Stimulated activated memory B cell treated with anti-CD40 and anti-IgM and Interleukin-4, amounts not matched to agents 10 μg/mL and 1 μg/mL and 100 μg/mL, for 72 hours (primary cell): ENCODE data around the gene AGR3.

Experiments
- ATAC-seq: fragments of 150-1000 bp; cut with Tn5 transposase; 2 replicates; pipeline ENCODE4 v1.10.0; 2021
- H3K27ac Mint-ChIP-seq: one replicate; pipeline ENCODE4 v1.8.0; 2022; ENCODE audit warnings: mild to moderate bottlenecking, mixed read lengths
- H3K27me3 Mint-ChIP-seq: one replicate; pipeline ENCODE4 v1.8.0; 2022; ENCODE audit warnings: mixed read lengths
- H3K36me3 Mint-ChIP-seq: one replicate; pipeline ENCODE4 v1.8.0; 2022; ENCODE audit warnings: mixed read lengths
- H3K4me1 Mint-ChIP-seq: one replicate; pipeline ENCODE4 v1.8.0; 2022; ENCODE audit warnings: mixed read lengths
- H3K4me3 Mint-ChIP-seq: one replicate; pipeline ENCODE4 v1.8.0; 2022; ENCODE audit warnings: mild to moderate bottlenecking, moderate library complexity, mixed read lengths
- H3K9me3 Mint-ChIP-seq: one replicate; pipeline ENCODE4 v1.8.0; 2022; ENCODE audit warnings: mixed read lengths

The AGR3 gene

DNA sequence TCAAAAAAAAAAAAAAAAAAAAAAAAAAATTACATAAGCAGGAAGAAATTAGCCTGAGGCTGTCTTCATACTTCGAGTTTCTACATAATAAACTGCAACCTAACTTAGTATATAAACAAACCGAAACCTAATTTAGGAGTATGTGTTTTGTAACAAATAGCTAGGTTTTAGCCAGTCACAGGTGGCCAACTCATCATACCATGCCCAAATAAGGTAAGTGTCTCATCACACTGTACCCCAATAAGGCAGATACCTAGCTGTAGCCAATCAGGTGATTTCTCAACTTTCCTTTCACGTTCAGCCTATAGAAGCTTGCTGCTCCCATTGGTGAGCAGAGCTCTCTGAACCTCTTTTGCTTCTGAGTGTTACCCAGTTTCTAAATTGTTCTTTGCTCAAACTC lies 63.1 kb downstream of the AGR3 start:
- no peaks in the 10 kb centered on the region for H3K27me3 Mint-ChIP-seq
- H3K4me1 Mint-ChIP-seq, result peaks cover 8% of the 10 kb centered on the region
- no peaks in the 10 kb centered on the region for H3K9me3 Mint-ChIP-seq
- H3K4me3 Mint-ChIP-seq, result no peak overlapping the region
- no peak overlapping the region for H3K27ac Mint-ChIP-seq
- H3K36me3 Mint-ChIP-seq, result no peaks in the 10 kb centered on the region
- no peak for ATAC-seq

DNA sequence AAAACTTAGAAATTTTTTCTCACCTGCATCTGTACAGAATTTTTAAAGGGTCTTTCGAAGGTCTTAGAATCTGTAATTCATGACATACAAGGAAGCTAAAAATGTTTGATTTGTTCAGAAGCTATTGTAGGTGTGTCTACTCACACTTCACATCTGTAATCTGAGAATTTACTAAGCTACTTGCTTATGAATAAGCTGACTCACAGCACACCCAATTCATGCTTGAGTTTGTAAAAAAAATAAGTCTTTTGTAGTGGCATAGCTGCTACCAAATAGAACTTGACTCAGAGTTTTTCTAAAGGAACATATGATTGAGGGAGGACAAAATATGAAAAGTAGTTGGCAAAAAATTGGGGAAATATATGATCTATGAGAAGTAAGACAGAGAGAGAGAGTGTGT lies 64.2 kb downstream of the AGR3 start:
- Mint-ChIP-seq H3K36me3 (no peaks in the 10 kb centered on the region), H3K4me3 (no peak overlapping the region), H3K9me3 (no peaks in the 10 kb centered on the region), H3K27ac (no peak overlapping the region), H3K4me1 (peaks cover 8% of the 10 kb centered on the region), H3K27me3 (no peaks in the 10 kb centered on the region)
- ATAC-seq, result no peak

DNA sequence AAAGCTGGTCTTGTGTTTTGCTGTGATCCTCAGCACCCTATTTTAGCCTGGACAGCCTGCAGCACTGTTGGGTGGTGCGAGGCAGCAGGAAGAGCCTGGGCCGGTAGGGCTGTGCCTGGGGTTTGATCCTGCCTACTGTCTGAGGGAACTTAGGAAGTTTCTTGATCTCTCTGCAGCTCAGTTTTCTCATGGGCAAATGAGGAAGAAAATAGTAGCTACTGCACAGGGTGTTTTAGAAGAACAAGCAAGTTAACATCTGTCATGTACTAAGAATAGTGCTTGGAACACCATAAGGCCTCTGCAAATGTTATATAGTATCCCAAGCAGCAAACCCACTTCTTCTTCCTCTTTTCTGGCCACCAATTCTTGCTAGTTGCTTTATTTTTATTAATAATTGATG lies 65.0 kb downstream of the AGR3 start:
- no peaks in the 10 kb centered on the region for H3K36me3 Mint-ChIP-seq
- H3K27me3 Mint-ChIP-seq, result no peaks in the 10 kb centered on the region
- no peak for ATAC-seq
- no peaks in the 10 kb centered on the region for H3K9me3 Mint-ChIP-seq
- peaks cover 8% of the 10 kb centered on the region for H3K4me1 Mint-ChIP-seq
- no peak overlapping the region for H3K27ac Mint-ChIP-seq
- no peak overlapping the region for H3K4me3 Mint-ChIP-seq

DNA sequence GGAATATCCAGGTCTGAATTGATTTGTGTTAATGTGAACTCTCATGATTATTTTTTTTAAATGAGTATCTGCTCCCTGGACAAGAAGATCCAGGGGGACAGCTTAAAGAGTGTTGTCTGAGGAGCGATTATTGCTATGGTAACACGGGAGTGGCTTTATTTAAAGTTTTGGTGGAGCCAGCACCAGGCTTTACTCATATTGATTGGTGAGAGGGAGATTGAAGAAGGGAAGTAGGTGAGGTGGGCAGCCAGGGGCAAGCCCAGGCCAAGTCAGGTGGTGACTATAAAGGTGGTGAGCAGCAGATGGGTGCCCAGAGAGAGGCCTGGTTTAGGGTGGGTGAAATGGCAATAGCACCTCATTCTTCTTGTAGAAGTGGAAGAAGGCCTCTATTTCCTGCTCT lies 66.8 kb downstream of the AGR3 start:
- peaks cover 8% of the 10 kb centered on the region for H3K4me1 Mint-ChIP-seq
- no peaks in the 10 kb centered on the region for H3K36me3 Mint-ChIP-seq
- ATAC-seq, result no peak
- H3K9me3 Mint-ChIP-seq, result no peaks in the 10 kb centered on the region
- H3K27ac Mint-ChIP-seq, result no peak overlapping the region
- no peaks in the 10 kb centered on the region for H3K27me3 Mint-ChIP-seq
- no peak overlapping the region for H3K4me3 Mint-ChIP-seq

DNA sequence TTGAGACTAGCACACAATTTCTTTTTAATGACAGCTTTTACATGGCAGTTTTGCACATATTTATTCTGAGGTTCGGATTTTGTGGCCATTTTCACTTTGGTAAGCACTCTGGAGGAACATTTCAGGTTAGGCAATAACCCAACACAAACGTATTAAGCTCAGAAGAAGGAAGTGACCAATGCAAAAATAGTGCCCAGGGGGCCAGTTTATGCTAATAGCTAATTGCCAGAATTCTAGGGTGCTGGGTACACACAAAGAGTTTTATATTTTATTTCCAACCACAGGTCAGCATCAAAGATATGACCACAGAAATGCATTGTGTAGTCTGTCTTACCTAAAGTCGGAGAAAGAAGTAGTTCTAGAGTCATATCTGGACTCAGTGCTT lies 68.6 kb downstream of the AGR3 start:
- H3K27ac Mint-ChIP-seq, result no peak overlapping the region
- H3K9me3 Mint-ChIP-seq, result no peaks in the 10 kb centered on the region
- no peaks in the 10 kb centered on the region for H3K36me3 Mint-ChIP-seq
- no peaks in the 10 kb centered on the region for H3K27me3 Mint-ChIP-seq
- no peak for ATAC-seq
- no peak overlapping the region for H3K4me3 Mint-ChIP-seq
- H3K4me1 Mint-ChIP-seq, result peaks cover 8% of the 10 kb centered on the region

DNA sequence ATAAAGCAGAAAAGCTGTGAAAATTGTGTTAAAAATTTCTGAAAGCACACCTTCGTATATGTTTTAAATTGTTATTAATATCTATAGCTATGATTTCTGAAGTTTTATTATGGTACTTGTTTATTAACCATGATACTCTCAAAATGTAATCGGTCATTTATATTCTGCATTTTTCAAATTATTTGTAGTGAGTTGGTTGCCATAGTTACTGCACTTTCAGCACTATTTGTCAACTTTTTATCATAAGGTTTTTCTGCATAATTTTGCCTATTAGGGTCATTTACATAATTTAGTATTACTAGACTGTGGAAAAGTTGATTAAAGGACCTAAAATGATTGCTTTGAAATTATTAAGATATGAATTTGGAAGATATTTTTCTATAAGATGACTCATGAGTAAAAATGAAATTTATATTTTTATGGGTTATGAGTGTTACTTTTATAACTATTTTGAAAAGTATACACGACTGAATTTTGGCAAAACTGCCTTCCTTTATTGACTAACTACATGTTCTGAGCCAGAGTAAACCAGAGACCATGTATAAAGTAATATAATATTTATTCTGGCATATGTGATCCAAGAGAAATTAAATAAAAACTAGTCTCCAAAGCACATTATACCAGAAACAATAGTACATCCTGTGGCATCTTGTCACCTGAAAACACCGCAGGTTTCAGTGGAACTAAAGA lies 69.1 kb downstream of the AGR3 start:
- H3K27ac Mint-ChIP-seq, result no peak overlapping the region
- no peak for ATAC-seq
- no peaks in the 10 kb centered on the region for H3K9me3 Mint-ChIP-seq
- H3K27me3 Mint-ChIP-seq, result no peaks in the 10 kb centered on the region
- no peak overlapping the region for H3K4me3 Mint-ChIP-seq
- H3K4me1 Mint-ChIP-seq, result peaks cover 8% of the 10 kb centered on the region
- H3K36me3 Mint-ChIP-seq, result no peaks in the 10 kb centered on the region

DNA sequence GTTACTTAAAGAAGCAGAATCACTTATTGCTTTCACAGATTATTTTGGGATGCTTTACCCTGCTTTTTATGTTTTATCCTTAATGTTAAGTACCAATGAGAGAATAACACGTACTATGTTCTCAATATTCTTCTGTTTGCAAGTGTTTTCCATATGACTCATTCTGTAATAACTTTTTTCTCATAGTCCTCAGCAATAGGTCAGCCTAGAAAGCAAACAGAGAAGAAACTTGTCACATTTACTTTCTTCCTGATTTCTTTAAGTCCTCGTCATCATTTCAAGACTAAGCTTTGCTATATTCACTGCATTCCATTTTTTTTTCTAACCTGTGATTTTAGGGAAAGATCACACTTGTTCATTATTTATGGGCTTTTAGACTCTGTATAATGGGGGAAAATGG lies 70.2 kb downstream of the AGR3 start:
- Mint-ChIP-seq H3K27ac (no peak overlapping the region), H3K27me3 (no peaks in the 10 kb centered on the region), H3K9me3 (no peaks in the 10 kb centered on the region), H3K4me3 (no peak overlapping the region), H3K4me1 (peaks cover 3% of the 10 kb centered on the region), H3K36me3 (no peaks in the 10 kb centered on the region)
- no peak for ATAC-seq

DNA sequence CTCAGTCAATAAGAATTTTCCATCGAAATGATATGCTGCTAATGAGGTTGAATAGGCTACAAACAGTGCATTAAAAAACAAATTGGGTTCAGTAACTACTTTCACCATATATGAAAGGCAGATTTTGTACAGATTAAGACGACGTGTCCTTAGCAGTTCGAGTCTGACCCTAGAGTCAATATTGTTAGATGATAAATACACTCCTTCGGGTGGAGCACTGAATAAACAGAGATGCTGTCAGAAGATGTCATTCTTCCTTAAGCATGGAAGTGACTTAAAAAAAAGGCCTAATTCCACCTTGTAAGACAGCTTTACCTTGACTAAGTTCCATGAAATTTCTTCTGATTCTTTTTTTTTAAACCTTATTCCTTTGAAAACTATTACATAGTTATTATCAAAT lies 71.2 kb downstream of the AGR3 start:
- ATAC-seq, result no peak
- H3K9me3 Mint-ChIP-seq, result no peaks in the 10 kb centered on the region
- H3K27ac Mint-ChIP-seq, result no peak overlapping the region
- no peaks in the 10 kb centered on the region for H3K27me3 Mint-ChIP-seq
- H3K36me3 Mint-ChIP-seq, result no peaks in the 10 kb centered on the region
- no peak overlapping the region for H3K4me3 Mint-ChIP-seq
- H3K4me1 Mint-ChIP-seq, result no peaks in the 10 kb centered on the region

DNA sequence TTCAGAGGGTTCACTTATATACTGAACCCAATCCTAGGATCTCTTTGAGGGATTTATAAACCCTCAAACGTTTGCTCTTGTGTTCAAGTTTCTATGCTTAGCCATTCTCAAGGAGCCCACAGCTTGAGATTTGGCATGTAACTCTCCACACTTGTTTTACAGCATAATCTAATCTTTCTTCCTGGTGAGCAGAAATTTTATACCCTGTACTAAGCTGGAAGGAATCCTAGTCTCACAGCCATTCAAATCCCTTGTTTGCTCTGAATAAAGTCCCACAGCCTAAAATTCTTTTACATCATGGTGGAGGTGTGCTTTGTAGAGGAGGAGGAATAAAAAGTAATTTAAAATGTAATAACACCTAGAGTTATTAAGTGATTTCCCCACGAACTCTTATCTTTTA lies 71.7 kb downstream of the AGR3 start:
- Mint-ChIP-seq H3K9me3 (no peaks in the 10 kb centered on the region), H3K27me3 (no peaks in the 10 kb centered on the region), H3K4me1 (no peaks in the 10 kb centered on the region), H3K27ac (no peak overlapping the region), H3K36me3 (no peaks in the 10 kb centered on the region), H3K4me3 (no peak overlapping the region)
- ATAC-seq, result no peak
